HG03575 (cell line): ENCODE results near the gene SLC25A42.

Source experiments
- ATAC-seq: cut with Tn5 transposase; IDR thresholded peaks from one replicate; pipeline ENCODE4 v1.9.1; 2021; ENCODE audit not compliant: unreplicated experiment, insufficient number of reproducible peaks, low FRiP score; ENCODE audit errors: extremely low read depth

SLC25A42 gene

DNA sequence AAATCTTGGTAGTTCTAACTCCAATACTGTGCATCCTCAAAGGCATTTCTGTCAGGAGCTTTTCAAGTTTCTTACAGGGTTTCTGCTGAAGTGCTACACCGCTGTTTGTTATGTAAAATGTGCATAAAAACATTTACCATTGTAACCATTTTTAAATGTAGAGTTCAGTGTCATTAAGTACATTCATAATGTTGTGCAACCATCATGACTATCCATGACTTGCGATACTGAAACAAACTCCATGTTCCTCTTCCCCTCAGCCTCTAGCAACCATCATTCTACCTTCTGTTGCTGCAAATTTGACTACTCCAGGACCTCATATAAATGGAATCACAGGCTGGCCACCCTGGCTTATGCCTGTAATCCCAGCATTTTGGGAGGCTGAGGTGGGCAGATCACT is 14.4 kb upstream of the SLC25A42 start:
- no peak for ATAC-seq

GRCh38 chr19:19050104-19050503 is 13.7 kb upstream of the SLC25A42 start:
- ATAC-seq = no peak

DNA sequence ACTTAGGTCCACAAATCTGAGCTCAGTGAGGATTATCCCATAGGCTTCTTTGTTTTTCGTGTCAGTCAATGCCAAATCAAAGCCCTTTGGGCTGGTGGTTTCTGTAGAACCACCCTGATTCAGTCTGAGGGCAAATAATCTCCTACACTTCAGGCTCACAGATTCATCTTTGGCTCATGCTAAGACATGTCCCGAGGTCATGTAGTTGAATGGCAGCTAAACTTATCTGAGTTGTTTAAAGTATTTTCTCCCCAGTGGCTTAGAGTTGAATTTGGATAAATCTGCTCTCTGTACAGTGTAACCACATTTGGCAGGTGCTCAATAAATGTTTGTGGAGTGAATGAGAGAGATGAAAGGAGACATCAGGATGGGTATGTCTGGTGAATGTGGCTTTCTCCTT is 13.1 kb upstream of the SLC25A42 start:
- no peak for ATAC-seq

GRCh38 chr19:19051478-19052213 is 12.1 kb upstream of the SLC25A42 start:
- ATAC-seq = no peak

GRCh38 chr19:19052921-19053320 is 10.9 kb upstream of the SLC25A42 start:
- ATAC-seq = no peak

DNA sequence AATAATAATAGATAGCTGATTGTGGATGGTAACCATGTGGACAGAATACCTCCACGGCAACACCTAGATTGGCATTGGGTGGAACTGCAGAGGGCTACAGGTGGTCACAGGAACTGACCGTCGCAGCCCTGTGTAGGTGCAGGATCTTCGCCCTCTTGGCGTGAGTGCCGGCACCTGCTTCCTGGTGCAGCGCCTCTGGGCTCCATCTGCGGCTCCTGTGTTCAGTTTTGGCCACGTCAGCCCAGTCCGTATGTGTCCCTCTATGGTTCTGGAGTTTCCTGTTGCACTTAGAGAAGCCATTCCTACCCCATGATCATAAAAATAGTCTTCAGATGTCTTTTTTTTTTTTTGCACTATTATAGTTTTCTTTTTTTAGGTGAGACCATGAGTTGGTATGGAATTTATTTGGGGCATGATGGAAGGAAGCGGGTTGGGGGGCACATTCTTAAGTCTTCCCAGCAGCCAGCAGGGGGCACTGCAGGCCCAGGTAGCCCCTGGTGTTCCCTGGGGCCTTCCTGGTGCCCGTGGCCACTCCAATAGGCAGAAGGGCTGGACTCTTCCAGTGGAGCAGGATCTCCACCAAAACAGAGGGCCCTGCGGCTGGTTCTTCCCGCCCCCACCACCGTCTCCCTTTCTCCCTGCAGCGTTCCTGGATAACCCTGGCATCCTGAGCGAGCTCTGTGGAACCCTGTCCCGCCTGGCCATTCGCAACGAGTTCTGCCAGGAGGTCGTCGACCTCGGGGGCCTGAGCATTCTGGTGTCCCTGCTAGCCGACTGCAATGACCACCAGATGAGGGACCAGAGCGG is 10.1 kb upstream of the SLC25A42 start:
- no peak for ATAC-seq

DNA sequence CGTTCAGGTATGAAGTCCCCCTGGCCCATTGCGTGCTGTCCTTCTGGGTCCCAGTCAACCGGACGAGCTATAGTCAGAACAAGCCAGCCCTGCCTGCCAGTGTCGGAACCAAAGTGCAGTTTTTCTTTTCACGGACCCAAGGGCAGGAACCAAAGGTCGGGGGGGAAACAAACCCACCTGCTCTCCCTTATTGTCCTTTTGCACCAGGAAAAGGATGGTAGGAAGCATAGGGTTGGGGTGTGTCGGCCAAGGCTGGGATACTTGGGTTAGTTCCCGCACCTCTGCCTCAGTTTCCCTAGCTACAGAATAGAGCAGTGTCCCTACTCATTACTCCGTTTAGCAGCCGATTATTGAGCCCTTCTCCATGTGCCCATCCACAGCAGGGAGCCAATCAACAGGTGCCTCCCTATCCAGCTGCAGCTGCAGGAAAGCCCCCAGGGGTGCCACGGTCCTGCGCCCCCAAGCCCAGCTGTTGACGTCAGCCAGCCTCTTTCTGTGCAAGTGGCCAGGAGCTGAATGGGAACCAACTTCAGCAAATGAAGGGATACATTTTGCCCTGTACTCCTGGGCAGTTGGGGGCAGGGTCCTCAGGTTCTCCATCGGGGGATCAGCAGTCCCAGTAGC is 9.4 kb upstream of the SLC25A42 start:
- no peak for ATAC-seq

GRCh38 chr19:19054939-19055440 is 8.8 kb upstream of the SLC25A42 start:
- ATAC-seq = no peak

- no peak for ATAC-seq
These were observed 8.1 kb upstream of the SLC25A42 start for GRCh38 chr19:19055701-19056100.

GRCh38 chr19:19056636-19057275 is 7.0 kb upstream of the SLC25A42 start:
- no peak for ATAC-seq

DNA sequence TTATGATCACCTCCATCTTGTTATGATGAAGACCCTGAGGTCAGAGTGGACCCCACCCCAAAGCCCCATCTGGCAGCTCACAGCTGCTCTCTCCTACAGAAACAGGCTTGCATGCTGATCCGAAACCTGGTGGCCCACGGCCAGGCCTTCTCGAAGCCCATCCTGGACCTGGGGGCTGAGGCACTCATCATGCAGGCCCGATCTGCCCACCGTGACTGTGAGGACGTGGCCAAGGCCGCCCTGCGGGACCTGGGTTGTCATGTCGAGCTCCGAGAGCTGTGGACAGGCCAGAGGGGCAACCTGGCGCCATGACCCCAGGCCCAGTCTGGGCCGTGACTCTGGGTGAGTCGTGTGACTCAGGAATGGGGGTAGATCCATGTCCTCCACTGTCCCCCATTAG is 6.5 kb upstream of the SLC25A42 start:
- ATAC-seq = no peak

- no peak for ATAC-seq
These were observed 6.1 kb upstream of the SLC25A42 start for GRCh38 chr19:19057720-19058119.

- ATAC-seq = no peak
These were observed 4.6 kb upstream of the SLC25A42 start for GRCh38 chr19:19059018-19059836.

DNA sequence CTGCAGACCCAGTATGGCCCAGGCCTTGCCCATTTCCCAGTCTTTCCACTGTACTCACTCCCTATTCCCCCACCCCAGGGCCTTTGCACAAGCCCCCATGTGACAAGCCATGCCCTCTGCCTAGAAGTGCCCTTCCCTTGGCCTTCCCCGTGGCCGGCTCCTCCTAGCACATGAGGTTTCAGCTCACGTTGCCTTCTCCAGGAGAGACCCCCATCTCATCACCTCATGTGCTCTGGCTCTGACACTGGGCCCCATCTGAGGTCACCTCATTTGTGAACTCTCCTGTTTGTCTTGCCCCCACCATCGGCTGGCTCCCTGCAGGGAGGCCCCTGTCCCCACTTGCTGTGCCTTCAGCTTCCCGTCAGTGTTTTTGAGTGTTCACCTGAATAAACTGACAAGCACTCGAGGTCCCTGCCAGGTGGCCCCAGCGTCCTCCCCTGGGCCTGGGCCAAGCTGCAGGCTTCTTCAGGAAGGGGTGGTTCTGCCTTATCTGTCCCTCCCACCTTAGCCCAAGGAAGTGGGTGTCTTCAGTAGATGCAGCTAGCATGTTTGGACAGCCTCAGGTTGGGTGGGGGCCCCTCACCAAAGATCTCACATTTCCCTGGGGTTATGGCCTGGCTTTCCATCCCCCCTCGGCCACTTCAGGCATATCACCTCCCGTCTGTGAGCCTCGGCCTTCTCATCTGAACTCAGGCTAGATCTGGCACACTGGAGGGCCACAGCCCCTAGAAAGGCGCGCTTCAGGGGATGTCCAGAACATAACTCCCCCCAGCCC is 3.8 kb upstream of the SLC25A42 start:
- ATAC-seq = no peak

DNA sequence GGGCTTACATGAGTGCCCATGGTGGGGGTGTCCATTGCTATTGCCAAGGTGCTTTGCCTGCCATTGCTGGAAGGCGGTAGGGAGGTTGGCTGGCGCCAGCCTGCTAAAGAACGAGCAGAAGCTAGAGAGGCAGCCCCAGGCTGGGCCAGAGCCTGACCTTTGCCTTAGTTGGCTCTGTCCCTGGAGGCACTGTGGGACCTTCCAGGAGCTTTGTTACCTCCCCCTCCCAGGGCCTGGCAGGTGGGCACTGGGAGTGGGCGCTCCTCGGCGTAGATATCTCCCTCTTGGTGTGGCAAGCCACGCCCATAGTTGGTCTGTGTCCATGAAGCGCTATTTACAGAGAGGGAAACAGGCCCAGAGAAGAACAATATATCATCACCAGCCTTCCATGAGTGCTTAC is 2.3 kb upstream of the SLC25A42 start:
- ATAC-seq = no peak

GRCh38 chr19:19062454-19063182 is 1.2 kb upstream of the SLC25A42 start:
- no peak for ATAC-seq

GRCh38 chr19:19064098-19064722 is 416 bp downstream of the SLC25A42 start:
- ATAC-seq = no peak
